OCI-LY3 (cell line): ENCODE results near the gene TGFBRAP1.

ENCODE experiments used
- CTCF ChIP-seq: fragments of 200-600, 300-600 bp; sonication (generic); IDR thresholded peaks from 2 replicates; pipeline ENCODE4 v1.5.1; 2014; ENCODE audit warnings: antibody characterized with exemption, low read length, low read depth
- EZH2phosphoT487 ChIP-seq: fragments of 200-600 bp; shearing (Covaris generic); IDR thresholded peaks from 2 replicates; pipeline ENCODE4 v1.6.1; 2018; ENCODE audit warnings: antibody characterized with exemption, mixed run types, low read depth

GRCh38 chr2:105280281-105280680 lies 49.3 kb downstream of the TGFBRAP1 start:
- TF ChIP-seq CTCF, result no peak
- no peak for TF ChIP-seq EZH2phosphoT487
